ENCODE results near the gene SHISA6. TPM values are rescaled to one million over a fixed set of nuclear protein-coding genes. Genes with fewer than 3 reads are reported as not detected.

Gene SHISA6
- total RNA-seq, 1 experiment from 2014 or later, result not detected

- no peak for DNase-seq (ENCODE audit: low read depth)
These were observed 341.2 kb downstream of the SHISA6 start for GRCh38 chr17:11582217-11582616.

GRCh38 chr17:11583306-11583992, 342.4 kb downstream of the SHISA6 start:
- no peak for DNase-seq (ENCODE audit: low read depth)

DNA sequence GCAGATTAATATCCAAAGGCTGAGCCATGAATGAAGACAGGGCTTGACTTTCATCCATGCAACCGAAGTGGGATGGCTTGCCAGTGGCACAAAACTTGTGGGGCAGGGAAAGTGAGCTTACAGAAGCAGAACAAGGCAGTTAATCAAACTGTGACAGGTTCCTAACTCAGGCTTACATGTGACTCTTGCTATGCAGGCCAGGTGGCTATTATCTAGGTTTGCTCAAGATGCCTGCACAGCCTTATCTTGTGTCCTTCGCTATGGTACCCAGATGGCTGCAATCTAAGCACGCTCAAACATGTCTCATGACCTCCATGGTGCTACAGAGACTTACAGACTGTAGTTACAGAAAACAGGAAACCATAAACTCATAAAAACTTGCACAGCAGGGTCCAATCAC, 348.7 kb downstream of the SHISA6 start:
- no peak for DNase-seq (ENCODE audit: low read depth)

GRCh38 chr17:11598274-11599221, 357.5 kb downstream of the SHISA6 start, which contains the start of gene DNAH9:
DNAH9 (plus strand) TSS chr17:11598470; CDS start chr17:11598499, 29 bp downstream.
- DNase-seq (ENCODE audit: low read depth), result peak; percentile 62

GRCh38 chr17:11601661-11602060, 360.6 kb downstream of the SHISA6 start:
- DNase-seq (ENCODE audit: low read depth), result no peak

DNA sequence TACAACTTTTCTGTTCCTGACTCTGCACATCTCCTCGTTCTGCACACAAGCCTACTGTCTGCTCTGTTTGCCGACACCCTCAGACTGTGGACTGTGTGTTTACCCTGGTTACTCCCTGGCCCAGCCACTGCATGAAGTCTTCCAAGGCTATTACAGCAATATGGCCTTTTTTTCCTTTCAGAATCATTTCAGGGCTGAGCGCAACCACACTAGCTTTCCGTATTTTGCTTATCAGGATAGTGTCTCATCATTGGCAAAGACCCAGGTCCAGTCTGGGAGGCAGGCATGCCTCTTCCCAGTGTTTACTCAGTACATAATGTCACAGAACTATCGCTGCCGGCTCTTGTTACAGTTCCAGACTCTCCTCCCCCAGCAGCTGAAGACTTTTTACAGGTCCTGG, 367.4 kb downstream of the SHISA6 start:
- DNase-seq (ENCODE audit: low read depth), result peak; percentile 8

DNA sequence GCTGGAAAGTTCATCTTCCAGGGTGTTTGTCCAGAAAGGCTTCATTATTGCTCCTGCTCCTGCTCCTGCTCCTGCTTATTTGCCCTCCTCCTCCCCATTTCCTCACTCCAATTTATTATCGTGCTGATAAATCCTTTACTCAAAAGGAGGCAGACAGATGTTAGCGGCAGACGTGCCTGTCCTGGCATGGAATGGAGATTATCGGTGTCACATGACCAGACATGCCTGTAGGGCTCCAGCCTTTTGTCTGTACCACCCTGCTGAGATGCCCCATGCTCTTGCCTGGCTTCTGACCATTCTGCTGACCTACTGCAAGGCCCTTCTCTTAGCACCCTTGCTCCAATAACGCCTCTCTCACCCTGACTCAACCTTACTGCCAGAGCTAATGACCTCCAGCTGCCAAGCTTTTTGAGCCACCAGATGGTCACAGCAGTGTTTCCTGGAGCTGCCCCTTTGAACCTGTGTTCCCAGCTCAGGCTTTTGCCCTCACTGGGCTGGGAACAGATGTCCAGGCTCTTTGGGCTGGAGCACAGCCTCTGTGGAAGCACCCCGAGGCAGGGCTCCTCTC, 370.1 kb downstream of the SHISA6 start:
- no peak for DNase-seq (ENCODE audit: low read depth)

DNA sequence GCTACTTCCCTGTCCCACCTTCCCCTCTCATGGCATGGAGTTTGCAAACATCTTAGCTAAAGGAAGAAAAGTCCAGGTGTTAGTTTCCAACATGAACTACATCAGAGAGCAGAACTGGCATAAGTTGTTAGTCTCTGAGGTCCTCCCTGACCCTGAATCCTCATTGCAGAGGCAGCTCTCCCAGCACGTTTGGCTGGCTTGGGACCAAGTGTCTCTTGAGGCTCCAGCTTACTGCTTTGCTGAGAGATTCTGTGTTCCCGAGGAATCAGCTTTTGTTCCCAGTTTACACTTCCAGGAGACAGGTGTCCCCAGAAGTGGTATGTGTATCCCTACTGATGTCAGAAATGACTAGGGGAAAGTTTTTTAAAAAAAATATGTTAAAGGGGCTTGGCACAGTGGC, 371.9 kb downstream of the SHISA6 start:
- DNase-seq (ENCODE audit: low read depth), result no peak

All from HT1080 (cell line).